Astrocyte (in vitro differentiated cells and primary cell): ENCODE data around the gene CLASP1. TPM values are rescaled to one million over a fixed set of nuclear protein-coding genes. Genes with fewer than 3 reads are reported as not detected.
A peak's percentile ranks its signal among the peaks of the same experiment; 100 is the strongest.

Experiments used
- DNase-seq: peaks from one replicate; pipeline ENCODE4 v3.0.0-alpha.2; 2010; ENCODE audit warnings: low read depth
- FAIRE-seq: peaks from 2 replicates; lab custom pipeline; 2011; peaks lifted over from hg19 to GRCh38; lab: Jason Lieb, UNC
- H2AFZ ChIP-seq: 2 replicates; pipeline ENCODE4 v1.6.0; 2012; ENCODE audit warnings: low read depth, low read length, inconsistent platforms
- H3K27ac ChIP-seq: 2 replicates; pipeline ENCODE4 v1.5.1; 2011; ENCODE audit warnings: low read depth, low read length, inconsistent platforms
- H3K27me3 ChIP-seq: 2 replicates; pipeline ENCODE4 v1.6.0; 2011; ENCODE audit warnings: low read length, inconsistent platforms; ENCODE audit not compliant: insufficient read depth
- H3K36me3 ChIP-seq: 2 replicates; pipeline ENCODE4 v1.5.1; 2011; ENCODE audit warnings: low read length, inconsistent platforms; ENCODE audit not compliant: insufficient read depth
- H3K4me1 ChIP-seq: 2 replicates; pipeline ENCODE4 v1.5.1; 2011; ENCODE audit warnings: low read length, inconsistent platforms; ENCODE audit not compliant: insufficient read depth
- H3K4me2 ChIP-seq: 2 replicates; pipeline ENCODE4 v1.6.0; 2012; ENCODE audit warnings: low read length, inconsistent platforms
- H3K4me3 ChIP-seq: 2 replicates; pipeline ENCODE4 v1.5.1; 2011; ENCODE audit warnings: low read depth, mild to moderate bottlenecking, low read length, inconsistent platforms; ENCODE audit not compliant: insufficient read depth
- H3K79me2 ChIP-seq: 2 replicates; pipeline ENCODE4 v1.6.0; 2012; ENCODE audit warnings: mild to moderate bottlenecking, low read length, inconsistent platforms; ENCODE audit not compliant: insufficient read depth
- H3K9ac ChIP-seq: 2 replicates; pipeline ENCODE4 v1.6.0; 2012; ENCODE audit warnings: mild to moderate bottlenecking, low read length, inconsistent platforms
- H3K9me3 ChIP-seq: 2 replicates; pipeline ENCODE4 v1.5.1; 2012; ENCODE audit warnings: low read depth, mild to moderate bottlenecking, low read length, inconsistent platforms; ENCODE audit not compliant: insufficient read depth
- H4K20me1 ChIP-seq: 2 replicates; pipeline ENCODE4 v1.6.0; 2012; ENCODE audit warnings: low read length, inconsistent platforms; ENCODE audit not compliant: insufficient read depth
- H3K27ac Mint-ChIP-seq: one replicate; pipeline ENCODE4 v1.8.0; 2021; ENCODE audit warnings: mild to moderate bottlenecking, mixed read lengths; ENCODE audit not compliant: unreplicated experiment
- H3K27me3 Mint-ChIP-seq: one replicate; pipeline ENCODE4 v1.8.0; 2021; ENCODE audit warnings: low read depth, mixed read lengths; ENCODE audit not compliant: unreplicated experiment
- H3K36me3 Mint-ChIP-seq: one replicate; pipeline ENCODE4 v1.8.0; 2021; ENCODE audit warnings: low read depth, mixed read lengths; ENCODE audit not compliant: unreplicated experiment
- H3K4me1 Mint-ChIP-seq: one replicate; pipeline ENCODE4 v1.8.0; 2021; ENCODE audit warnings: low read depth, mixed read lengths; ENCODE audit not compliant: unreplicated experiment
- H3K4me3 Mint-ChIP-seq: one replicate; pipeline ENCODE4 v1.8.0; 2021; ENCODE audit warnings: mild to moderate bottlenecking, moderate library complexity, mixed read lengths; ENCODE audit not compliant: unreplicated experiment
- H3K9me3 Mint-ChIP-seq: one replicate; pipeline ENCODE4 v1.8.0; 2021; ENCODE audit warnings: mild to moderate bottlenecking, mixed read lengths; ENCODE audit not compliant: unreplicated experiment
- EZH2 ChIP-seq: IDR thresholded peaks from 2 replicates; pipeline ENCODE4 v1.6.1; 2012; ENCODE audit warnings: mild to moderate bottlenecking, low read length, inconsistent platforms; ENCODE audit not compliant: insufficient read depth
- total RNA-seq: library from RNA; stranded (reverse); gene quantifications from 2 replicates; pipeline ENCODE4 v1.2.1, GENCODE V29; 2021
- TF ChIP-seq, protein P1 (sequence below): IDR thresholded peaks from 2 replicates; pipeline ENCODE4 v1.5.1; 2011; ENCODE audit warnings: low read depth, mild to moderate bottlenecking, inconsistent platforms, low read length, moderate library complexity; ENCODE audit not compliant: insufficient read depth

CLASP1 gene
- total RNA-seq, 1 donor from 2014 or later: 56.7 TPM

GRCh38 chr2:121420486-121420885, 228.8 kb downstream of the CLASP1 start:
- DNase-seq: no peak
- no peak overlapping the region for H3K9ac ChIP-seq
- H3K4me2 ChIP-seq: no peak overlapping the region
- H3K27ac ChIP-seq: no peak overlapping the region
- TF ChIP-seq, protein P1, sequence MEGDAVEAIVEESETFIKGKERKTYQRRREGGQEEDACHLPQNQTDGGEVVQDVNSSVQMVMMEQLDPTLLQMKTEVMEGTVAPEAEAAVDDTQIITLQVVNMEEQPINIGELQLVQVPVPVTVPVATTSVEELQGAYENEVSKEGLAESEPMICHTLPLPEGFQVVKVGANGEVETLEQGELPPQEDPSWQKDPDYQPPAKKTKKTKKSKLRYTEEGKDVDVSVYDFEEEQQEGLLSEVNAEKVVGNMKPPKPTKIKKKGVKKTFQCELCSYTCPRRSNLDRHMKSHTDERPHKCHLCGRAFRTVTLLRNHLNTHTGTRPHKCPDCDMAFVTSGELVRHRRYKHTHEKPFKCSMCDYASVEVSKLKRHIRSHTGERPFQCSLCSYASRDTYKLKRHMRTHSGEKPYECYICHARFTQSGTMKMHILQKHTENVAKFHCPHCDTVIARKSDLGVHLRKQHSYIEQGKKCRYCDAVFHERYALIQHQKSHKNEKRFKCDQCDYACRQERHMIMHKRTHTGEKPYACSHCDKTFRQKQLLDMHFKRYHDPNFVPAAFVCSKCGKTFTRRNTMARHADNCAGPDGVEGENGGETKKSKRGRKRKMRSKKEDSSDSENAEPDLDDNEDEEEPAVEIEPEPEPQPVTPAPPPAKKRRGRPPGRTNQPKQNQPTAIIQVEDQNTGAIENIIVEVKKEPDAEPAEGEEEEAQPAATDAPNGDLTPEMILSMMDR: no peak
- TF ChIP-seq EZH2: no peak
- no peaks in the 10 kb centered on the region for H3K4me1 ChIP-seq
- Mint-ChIP-seq H3K4me1 (no peaks in the 10 kb centered on the region), H3K27ac (no peak overlapping the region), H3K36me3 (peaks cover 6% of the 10 kb centered on the region), H3K9me3 (no peaks in the 10 kb centered on the region), H3K4me3 (no peak overlapping the region), H3K27me3 (no peaks in the 10 kb centered on the region)
- H3K4me3 ChIP-seq: no peak overlapping the region
- H3K79me2 ChIP-seq: no peaks in the 10 kb centered on the region
- H3K36me3 ChIP-seq: peaks cover 2% of the 10 kb centered on the region
- H3K9me3 ChIP-seq: no peaks in the 10 kb centered on the region
- no peaks in the 10 kb centered on the region for H4K20me1 ChIP-seq
- no peaks in the 10 kb centered on the region for H3K27me3 ChIP-seq
- FAIRE-seq: no peak
- H2AFZ ChIP-seq: no peak overlapping the region

DNA sequence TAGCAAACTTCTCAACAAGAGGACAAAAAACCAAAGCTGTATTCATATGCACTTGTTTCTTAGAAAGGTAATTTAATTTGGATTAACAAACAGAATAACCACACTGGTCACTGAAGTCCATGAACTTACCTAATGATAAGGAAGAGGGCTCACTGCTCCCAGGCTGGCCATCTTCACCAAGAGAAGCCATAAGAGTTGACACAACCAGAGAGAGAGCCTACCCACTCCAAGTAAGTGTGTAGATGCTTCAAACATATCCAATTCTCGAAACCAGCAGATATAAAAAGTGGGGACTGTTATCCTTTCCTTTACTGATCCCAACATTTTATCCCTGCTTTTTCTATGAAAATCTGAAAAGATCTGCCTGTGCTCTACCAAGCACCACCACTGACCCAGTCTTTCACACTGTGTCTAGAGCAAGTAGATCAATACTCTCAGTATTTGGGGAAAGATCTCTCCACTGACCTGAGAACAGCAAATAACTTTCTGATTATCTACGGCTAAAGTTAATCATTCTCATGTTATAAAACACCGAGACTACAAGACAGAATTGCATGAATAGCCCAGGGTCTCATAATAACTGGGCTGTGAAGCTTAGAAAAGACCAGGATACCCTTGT, 230.1 kb downstream of the CLASP1 start:
- H3K4me3 Mint-ChIP-seq: no peak overlapping the region
- Histone ChIP-seq H3K9ac (no peak overlapping the region), H3K36me3 (peaks cover 5% of the 10 kb centered on the region), H4K20me1 (no peaks in the 10 kb centered on the region), H2AFZ (no peak overlapping the region), H3K4me2 (no peak overlapping the region), H3K9me3 (no peaks in the 10 kb centered on the region), H3K4me1 (no peaks in the 10 kb centered on the region), H3K79me2 (no peaks in the 10 kb centered on the region), H3K4me3 (no peak overlapping the region), H3K27me3 (no peaks in the 10 kb centered on the region), H3K27ac (no peak overlapping the region)
- H3K36me3 Mint-ChIP-seq: peaks cover 6% of the 10 kb centered on the region
- no peak overlapping the region for H3K27ac Mint-ChIP-seq
- H3K27me3 Mint-ChIP-seq: no peaks in the 10 kb centered on the region
- H3K9me3 Mint-ChIP-seq: no peaks in the 10 kb centered on the region
- FAIRE-seq (peak; percentile 20), DNase-seq (no peak)
- no peaks in the 10 kb centered on the region for H3K4me1 Mint-ChIP-seq
- no peak for TF ChIP-seq EZH2
- TF ChIP-seq, protein P1: no peak

DNA sequence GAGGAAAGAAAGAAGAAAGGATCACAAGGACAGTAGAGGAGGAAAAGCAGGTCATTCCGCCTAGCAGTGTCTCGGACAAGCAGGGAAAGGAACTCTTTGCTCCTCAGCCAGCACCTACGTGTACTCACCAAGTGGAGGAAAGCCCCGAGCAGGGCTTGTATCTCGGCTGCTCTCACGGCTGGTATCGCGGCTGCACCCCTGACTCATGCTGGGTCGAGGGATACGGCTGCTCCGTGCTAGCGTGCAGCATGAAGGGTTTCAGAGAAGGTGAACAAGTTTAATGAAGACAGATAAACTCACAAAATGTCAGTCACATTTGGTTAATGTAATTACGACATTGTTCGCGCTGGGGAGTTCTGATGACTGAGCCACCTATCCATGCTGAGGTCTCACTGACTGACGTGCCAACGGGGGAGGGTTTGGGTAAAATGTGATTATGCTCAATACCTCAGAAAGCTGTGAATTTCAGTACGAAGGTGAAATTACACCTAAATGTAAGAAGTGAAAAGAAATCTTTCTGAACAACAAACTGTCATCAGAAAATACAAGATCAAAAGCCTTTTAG, 230.7 kb downstream of the CLASP1 start:
- no peak overlapping the region for H2AFZ ChIP-seq
- FAIRE-seq (peak; percentile 23), DNase-seq (no peak)
- no peak overlapping the region for H3K4me3 ChIP-seq
- Mint-ChIP-seq H3K27ac (no peak overlapping the region), H3K9me3 (no peaks in the 10 kb centered on the region), H3K36me3 (peaks cover 9% of the 10 kb centered on the region), H3K4me3 (no peak overlapping the region), H3K27me3 (no peaks in the 10 kb centered on the region), H3K4me1 (no peaks in the 10 kb centered on the region)
- H3K36me3 ChIP-seq: peaks cover 9% of the 10 kb centered on the region
- no peak overlapping the region for H3K9ac ChIP-seq
- no peaks in the 10 kb centered on the region for H3K4me1 ChIP-seq
- TF ChIP-seq EZH2: no peak
- TF ChIP-seq, protein P1: no peak
- no peaks in the 10 kb centered on the region for H3K27me3 ChIP-seq
- no peaks in the 10 kb centered on the region for H4K20me1 ChIP-seq
- no peak overlapping the region for H3K27ac ChIP-seq
- no peak overlapping the region for H3K4me2 ChIP-seq
- no peaks in the 10 kb centered on the region for H3K9me3 ChIP-seq
- no peaks in the 10 kb centered on the region for H3K79me2 ChIP-seq
